Measurements from ENCODE around the gene SLC1A2. TPM values are rescaled to one million over a fixed set of nuclear protein-coding genes. Genes with fewer than 3 reads are reported as not detected.

Gene SLC1A2
- total RNA-seq, 1 experiment from 2014 or later, result 0.11 TPM

DNA sequence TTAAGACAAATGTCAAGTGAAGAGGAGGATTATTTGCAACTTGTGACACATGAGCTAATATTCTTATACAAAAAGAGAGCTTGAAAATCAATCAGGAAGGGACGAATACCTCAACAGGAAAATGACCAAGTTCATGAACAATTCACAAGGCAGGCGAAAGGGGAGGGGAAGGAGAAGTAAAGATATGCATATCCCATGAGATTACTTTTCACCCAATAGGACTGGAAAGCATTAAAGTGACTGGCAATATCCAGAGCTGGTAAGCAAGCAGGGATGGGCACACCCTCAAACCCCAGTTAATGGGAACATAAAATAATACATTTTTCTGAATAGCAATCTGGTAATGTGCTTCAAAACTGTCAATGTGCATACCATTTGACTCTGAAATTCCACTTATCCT lies 129.5 kb downstream of the SLC1A2 start:
- Histone ChIP-seq H3K27ac (ENCODE audit: low read depth, low read length, poor library complexity, severe bottlenecking) (no peak overlapping the region), H3K4me3 (ENCODE audit: low read depth, low read length, poor library complexity, severe bottlenecking) (no peak overlapping the region), H3K9me3 (ENCODE audit: low read depth, low read length, poor library complexity, severe bottlenecking) (no peaks in the 10 kb centered on the region), H3K36me3 (ENCODE audit: insufficient read depth, low read length, poor library complexity, severe bottlenecking) (no peaks in the 10 kb centered on the region), H3K27me3 (replicated peaks; ENCODE audit: insufficient read depth, low read depth, low read length, poor library complexity) (peaks cover 10% of the 10 kb centered on the region), H3K4me1 (ENCODE audit: insufficient read depth, low read length, poor library complexity, severe bottlenecking) (no peaks in the 10 kb centered on the region)
- intact Hi-C loops (cut with micrococcal nuclease; ENCODE audit: unreplicated experiment), result no loop called here
- ChIA-PET POLR2A (ENCODE audit: low non-redundant PET) (no interaction called here), CTCF (interaction anchor here (0.6 to 0.7 kb wide), 2 partner anchors 103 to 198 kb away, joined by 3 to 8 read pairs; no protein-coding TSS in a partner anchor)
- no TSS peak for BruUV-seq (replicated peaks)
- peak; percentile 64 for DNase-seq (ENCODE audit: low spot score)
- no peak for TF ChIP-seq EZH2 (IDR thresholded peaks at IDR 0.05; ENCODE audit: borderline replicate concordance, low read depth, low read length, poor library complexity, severe bottlenecking)
- TF ChIP-seq, protein P1, sequence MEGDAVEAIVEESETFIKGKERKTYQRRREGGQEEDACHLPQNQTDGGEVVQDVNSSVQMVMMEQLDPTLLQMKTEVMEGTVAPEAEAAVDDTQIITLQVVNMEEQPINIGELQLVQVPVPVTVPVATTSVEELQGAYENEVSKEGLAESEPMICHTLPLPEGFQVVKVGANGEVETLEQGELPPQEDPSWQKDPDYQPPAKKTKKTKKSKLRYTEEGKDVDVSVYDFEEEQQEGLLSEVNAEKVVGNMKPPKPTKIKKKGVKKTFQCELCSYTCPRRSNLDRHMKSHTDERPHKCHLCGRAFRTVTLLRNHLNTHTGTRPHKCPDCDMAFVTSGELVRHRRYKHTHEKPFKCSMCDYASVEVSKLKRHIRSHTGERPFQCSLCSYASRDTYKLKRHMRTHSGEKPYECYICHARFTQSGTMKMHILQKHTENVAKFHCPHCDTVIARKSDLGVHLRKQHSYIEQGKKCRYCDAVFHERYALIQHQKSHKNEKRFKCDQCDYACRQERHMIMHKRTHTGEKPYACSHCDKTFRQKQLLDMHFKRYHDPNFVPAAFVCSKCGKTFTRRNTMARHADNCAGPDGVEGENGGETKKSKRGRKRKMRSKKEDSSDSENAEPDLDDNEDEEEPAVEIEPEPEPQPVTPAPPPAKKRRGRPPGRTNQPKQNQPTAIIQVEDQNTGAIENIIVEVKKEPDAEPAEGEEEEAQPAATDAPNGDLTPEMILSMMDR (conservative IDR thresholded peaks at IDR 0.05; ENCODE audit: low read depth, low read length), result no peak

DNA sequence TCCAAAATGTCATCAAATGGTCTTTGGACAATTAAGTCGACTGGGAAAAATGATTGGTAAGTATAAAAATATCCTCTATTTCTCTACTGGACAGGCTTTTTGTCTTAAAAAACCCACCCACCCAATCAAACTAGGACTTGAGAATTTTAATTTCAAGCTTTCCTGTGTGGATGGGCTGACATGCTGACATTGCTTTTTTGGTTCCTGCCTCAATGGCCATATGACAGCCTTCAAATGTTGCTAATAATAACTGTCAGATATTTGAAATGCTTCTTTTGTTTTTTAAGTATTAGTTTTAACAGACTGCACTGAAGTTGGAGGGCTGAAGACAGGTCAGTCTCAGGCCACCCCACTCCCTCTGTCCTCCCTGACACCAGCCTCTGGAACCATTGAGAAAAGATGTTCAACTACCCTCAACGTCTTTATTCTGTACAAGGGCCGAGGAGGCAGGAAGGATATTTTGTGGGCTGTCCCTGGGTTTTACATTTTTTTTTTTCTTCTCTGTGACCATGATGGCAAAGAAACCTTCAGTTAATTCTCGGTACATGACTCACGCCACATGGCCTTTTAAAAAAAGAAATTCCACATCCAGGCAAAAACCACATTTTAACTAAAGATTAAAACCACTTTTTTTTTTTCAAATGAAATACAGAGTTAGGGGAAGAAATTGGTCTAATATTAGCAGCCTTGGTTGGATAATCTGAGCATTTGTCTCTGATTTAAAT lies 130.4 kb downstream of the SLC1A2 start:
- ChIA-PET CTCF (interaction anchor here (0.6 kb wide), 1 partner anchor 199 kb away, joined by 8 read pairs; no protein-coding TSS in a partner anchor), POLR2A (ENCODE audit: low non-redundant PET) (no interaction called here)
- H3K4me1 ChIP-seq (ENCODE audit: insufficient read depth, low read length, poor library complexity, severe bottlenecking), result no peaks in the 10 kb centered on the region
- no peak overlapping the region for H3K27ac ChIP-seq (ENCODE audit: low read depth, low read length, poor library complexity, severe bottlenecking)
- H3K27me3 ChIP-seq (replicated peaks; ENCODE audit: insufficient read depth, low read depth, low read length, poor library complexity), result peaks cover 5% of the 10 kb centered on the region
- intact Hi-C loops (cut with micrococcal nuclease; ENCODE audit: unreplicated experiment), result no loop called here
- no peaks in the 10 kb centered on the region for H3K9me3 ChIP-seq (ENCODE audit: low read depth, low read length, poor library complexity, severe bottlenecking)
- no TSS peak for BruUV-seq (replicated peaks)
- no peak for DNase-seq (ENCODE audit: low spot score)
- H3K36me3 ChIP-seq (ENCODE audit: insufficient read depth, low read length, poor library complexity, severe bottlenecking), result no peaks in the 10 kb centered on the region
- no peak overlapping the region for H3K4me3 ChIP-seq (ENCODE audit: low read depth, low read length, poor library complexity, severe bottlenecking)
- TF ChIP-seq, protein P1 (conservative IDR thresholded peaks at IDR 0.05; ENCODE audit: low read depth, low read length), result no peak
- no peak for TF ChIP-seq EZH2 (IDR thresholded peaks at IDR 0.05; ENCODE audit: borderline replicate concordance, low read depth, low read length, poor library complexity, severe bottlenecking)

GRCh38 chr11:35288309-35288708 lies 131.0 kb downstream of the SLC1A2 start:
- Histone ChIP-seq H3K27me3 (replicated peaks; ENCODE audit: insufficient read depth, low read depth, low read length, poor library complexity) (peaks cover 2% of the 10 kb centered on the region), H3K27ac (ENCODE audit: low read depth, low read length, poor library complexity, severe bottlenecking) (no peak overlapping the region), H3K36me3 (ENCODE audit: insufficient read depth, low read length, poor library complexity, severe bottlenecking) (no peaks in the 10 kb centered on the region), H3K4me1 (ENCODE audit: insufficient read depth, low read length, poor library complexity, severe bottlenecking) (no peaks in the 10 kb centered on the region), H3K4me3 (ENCODE audit: low read depth, low read length, poor library complexity, severe bottlenecking) (no peak overlapping the region), H3K9me3 (ENCODE audit: low read depth, low read length, poor library complexity, severe bottlenecking) (no peaks in the 10 kb centered on the region)
- ChIA-PET CTCF (no interaction called here), POLR2A (ENCODE audit: low non-redundant PET) (no interaction called here)
- TF ChIP-seq EZH2 (IDR thresholded peaks at IDR 0.05; ENCODE audit: borderline replicate concordance, low read depth, low read length, poor library complexity, severe bottlenecking), result no peak
- no peak for DNase-seq (ENCODE audit: low spot score)
- no TSS peak for BruUV-seq (replicated peaks)
- intact Hi-C loops (cut with micrococcal nuclease; ENCODE audit: unreplicated experiment), result no loop called here
